ENCODE data around the gene PTPRJ.

PTPRJ gene

DNA sequence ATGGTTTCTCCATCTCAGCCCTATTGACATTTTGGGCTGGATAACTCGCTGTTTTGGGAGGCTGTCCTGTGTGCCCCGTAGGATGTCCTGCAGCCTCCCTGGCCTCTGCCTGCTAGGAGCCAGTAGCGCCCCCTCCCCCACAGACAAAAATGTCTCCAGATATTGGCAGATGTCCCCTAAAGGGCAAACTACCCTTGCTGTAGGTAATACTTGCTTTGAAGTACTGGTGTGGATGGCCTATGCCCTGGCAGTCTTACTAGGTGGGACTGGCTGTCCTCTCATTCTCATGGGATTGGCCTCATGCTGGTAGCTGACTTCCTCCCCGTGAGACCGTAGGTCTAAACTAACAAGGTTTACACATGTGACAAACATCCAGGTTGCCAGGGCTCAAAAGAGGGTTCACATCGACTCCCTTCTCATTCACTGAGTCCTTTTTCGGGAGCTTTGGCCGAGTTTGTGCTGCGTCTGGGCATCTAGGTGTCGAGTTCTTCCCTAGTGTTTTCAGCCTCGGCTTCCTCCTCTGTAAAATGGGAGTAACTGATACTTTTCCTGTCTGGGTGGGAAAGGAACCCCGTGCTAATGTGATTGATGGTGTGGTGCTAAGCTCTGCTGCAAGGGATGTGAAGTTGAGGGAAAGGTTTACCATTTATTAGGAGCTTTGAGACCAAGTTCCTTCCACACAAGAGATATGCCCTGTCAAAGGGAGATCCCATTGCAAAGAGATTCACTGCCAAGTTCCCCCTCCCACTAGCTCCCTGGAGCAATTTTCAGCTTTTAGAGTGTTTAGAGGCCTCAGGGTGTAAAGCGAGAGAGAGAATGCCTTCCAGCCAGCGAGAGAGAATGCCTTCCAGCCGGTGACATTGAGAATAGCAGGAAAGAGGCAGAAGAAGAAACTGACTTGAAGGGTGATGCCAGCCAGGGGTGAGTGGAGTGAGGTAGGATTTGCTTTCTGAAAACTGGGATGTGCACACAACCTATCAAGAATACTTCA, 17.0 kb downstream of the PTPRJ start:
- no peak for DNase-seq (ENCODE audit: insufficient read length, low spot score)
- no peak for TF ChIP-seq POLR2A (IDR thresholded peaks at IDR 0.05; ENCODE audit: low read depth, low read length)
- no peak for FAIRE-seq

- FAIRE-seq (no peak), DNase-seq (ENCODE audit: insufficient read length, low spot score) (no peak)
- no peak for TF ChIP-seq POLR2A (IDR thresholded peaks at IDR 0.05; ENCODE audit: low read depth, low read length)
Measured at GRCh38 chr11:47998345-47998732, 18.0 kb downstream of the PTPRJ start.

- DNase-seq (ENCODE audit: insufficient read length, low spot score): no peak
- FAIRE-seq: no peak
- no peak for TF ChIP-seq POLR2A (IDR thresholded peaks at IDR 0.05; ENCODE audit: low read depth, low read length)
Measured at GRCh38 chr11:47998733-47999359, 18.5 kb downstream of the PTPRJ start.

- no peak for FAIRE-seq
- no peak for TF ChIP-seq POLR2A (IDR thresholded peaks at IDR 0.05; ENCODE audit: low read depth, low read length)
- DNase-seq (ENCODE audit: insufficient read length, low spot score): no peak
Measured at GRCh38 chr11:48000432-48000831, 20.1 kb downstream of the PTPRJ start.

- DNase-seq (ENCODE audit: insufficient read length, low spot score): no peak
- no peak for FAIRE-seq
- no peak for TF ChIP-seq POLR2A (IDR thresholded peaks at IDR 0.05; ENCODE audit: low read depth, low read length)
Measured at GRCh38 chr11:48001438-48002021, 21.2 kb downstream of the PTPRJ start.

DNA sequence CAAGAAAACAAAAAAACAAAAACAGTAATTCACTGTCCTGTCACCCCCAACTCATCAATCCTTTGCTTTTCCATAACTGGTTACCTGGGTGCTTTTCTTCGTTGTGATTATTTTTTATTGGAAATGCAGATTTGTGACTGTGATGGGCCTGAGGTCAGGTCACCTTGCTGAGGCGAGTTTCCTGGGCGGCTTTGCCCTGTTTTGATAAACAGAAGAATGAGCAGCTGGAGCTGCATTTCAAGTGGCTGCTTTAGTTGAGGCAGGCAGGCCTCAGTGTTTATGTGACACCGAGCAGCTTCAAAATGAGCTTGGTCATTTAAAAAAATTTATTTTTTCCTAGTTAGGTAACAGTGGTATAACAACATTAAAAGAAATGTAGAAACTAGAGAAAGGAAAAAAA, 22.2 kb downstream of the PTPRJ start:
- TF ChIP-seq POLR2A (IDR thresholded peaks at IDR 0.05; ENCODE audit: low read depth, low read length): no peak
- no peak for FAIRE-seq
- no peak for DNase-seq (ENCODE audit: insufficient read length, low spot score)

GRCh38 chr11:48003926-48004325, 23.6 kb downstream of the PTPRJ start:
- no peak for TF ChIP-seq POLR2A (IDR thresholded peaks at IDR 0.05; ENCODE audit: low read depth, low read length)
- FAIRE-seq (no peak), DNase-seq (ENCODE audit: insufficient read length, low spot score) (no peak)

DNA sequence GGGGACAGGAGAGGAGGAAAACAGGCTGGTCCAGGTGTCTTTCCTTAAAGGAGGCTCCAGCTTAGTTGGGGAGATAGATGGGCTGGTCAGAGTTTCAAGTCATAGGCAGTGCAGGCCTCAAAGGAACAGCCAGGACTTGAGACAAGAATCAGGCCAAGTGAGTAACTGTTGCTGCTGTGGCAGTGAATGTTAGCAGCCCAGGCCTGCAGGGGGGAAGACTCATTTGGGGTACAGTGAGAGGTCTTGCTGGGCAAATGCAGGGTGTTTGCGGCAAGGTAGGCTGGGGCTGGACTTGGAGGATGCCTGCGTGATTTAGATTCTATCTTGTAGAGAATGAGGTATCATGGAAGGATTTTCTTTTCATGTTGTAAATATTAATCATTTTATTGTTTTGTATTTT, 24.1 kb downstream of the PTPRJ start:
- TF ChIP-seq POLR2A (IDR thresholded peaks at IDR 0.05; ENCODE audit: low read depth, low read length): no peak
- no peak for DNase-seq (ENCODE audit: insufficient read length, low spot score)
- FAIRE-seq: no peak

- TF ChIP-seq POLR2A (IDR thresholded peaks at IDR 0.05; ENCODE audit: low read depth, low read length): no peak
- DNase-seq (ENCODE audit: insufficient read length, low spot score): no peak
- FAIRE-seq: no peak
Measured at GRCh38 chr11:48005136-48005535, 24.8 kb downstream of the PTPRJ start.

GRCh38 chr11:48005831-48006270, 25.5 kb downstream of the PTPRJ start:
- no peak for FAIRE-seq
- no peak for TF ChIP-seq POLR2A (IDR thresholded peaks at IDR 0.05; ENCODE audit: low read depth, low read length)
- DNase-seq (ENCODE audit: insufficient read length, low spot score): no peak

DNA sequence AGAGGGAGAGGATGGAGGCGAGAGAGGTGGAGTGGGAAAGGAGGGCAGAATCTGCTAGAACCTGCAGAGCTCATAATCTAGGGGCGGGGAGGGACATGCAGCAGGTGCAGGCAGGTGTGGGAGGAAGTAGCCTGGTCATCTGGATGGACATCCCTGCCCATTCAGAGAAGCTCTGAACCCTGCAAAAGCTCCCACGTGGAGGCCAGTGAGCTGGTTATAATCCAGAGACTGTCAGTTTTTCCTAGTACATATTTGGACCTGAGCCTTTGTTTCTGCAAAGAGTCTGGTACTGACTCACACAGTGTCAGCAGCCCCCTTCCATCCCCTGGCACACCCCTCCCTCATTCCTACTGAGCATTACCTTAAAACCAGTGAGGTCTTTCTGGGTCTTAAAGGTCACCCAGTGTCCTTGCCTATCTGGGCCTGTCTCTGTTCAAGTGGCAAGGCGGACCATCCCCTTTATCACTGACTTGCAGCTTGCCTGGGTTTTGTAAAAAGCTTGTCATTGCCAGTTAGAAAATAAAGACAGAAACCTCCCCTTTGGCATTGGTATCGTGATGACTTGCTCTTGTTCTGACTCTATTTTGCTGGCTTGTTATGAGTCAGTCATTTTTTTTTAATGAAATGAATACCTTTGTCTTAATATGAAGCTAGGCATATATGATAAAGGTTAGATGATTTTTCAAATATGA, 26.1 kb downstream of the PTPRJ start:
- no peak for FAIRE-seq
- TF ChIP-seq POLR2A (IDR thresholded peaks at IDR 0.05; ENCODE audit: low read depth, low read length): no peak
- DNase-seq (ENCODE audit: insufficient read length, low spot score): no peak

DNA sequence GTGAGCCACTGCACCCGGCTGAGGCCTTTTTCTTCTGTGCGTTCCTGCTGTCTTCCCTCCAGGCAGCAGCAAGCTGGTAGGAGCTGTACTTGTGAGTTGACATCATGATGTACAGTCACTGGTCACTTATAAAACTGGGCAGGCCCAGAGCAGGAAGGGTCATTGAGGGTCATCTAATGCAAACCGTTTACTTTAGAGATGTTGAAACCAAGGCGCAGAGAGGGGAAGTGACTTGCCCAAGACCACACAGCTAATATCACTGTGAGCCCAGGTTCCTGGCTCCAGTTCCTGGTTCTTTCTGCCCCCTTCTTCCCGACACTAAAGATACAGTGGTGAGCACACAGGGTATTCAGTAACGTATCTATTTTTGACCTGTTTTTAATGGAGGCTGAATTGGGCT, 27.3 kb downstream of the PTPRJ start:
- DNase-seq (ENCODE audit: insufficient read length, low spot score): no peak
- no peak for TF ChIP-seq POLR2A (IDR thresholded peaks at IDR 0.05; ENCODE audit: low read depth, low read length)
- FAIRE-seq: no peak

DNA sequence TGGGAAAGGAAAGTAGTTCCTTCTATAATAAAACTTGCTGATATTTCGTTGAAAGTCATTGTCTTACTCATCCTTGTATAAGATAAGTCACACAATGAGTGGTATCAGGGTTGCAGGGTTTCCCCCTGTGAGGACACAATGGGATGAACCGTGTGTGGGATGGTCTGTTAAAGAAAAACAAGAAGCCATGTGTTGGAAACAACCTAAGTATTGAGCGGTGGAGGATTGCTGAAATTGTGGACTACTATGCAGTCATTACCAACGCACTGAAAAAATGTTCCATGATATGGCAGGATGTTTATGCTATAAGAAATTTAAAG, 28.6 kb downstream of the PTPRJ start:
- DNase-seq (ENCODE audit: insufficient read length, low spot score): no peak
- no peak for TF ChIP-seq POLR2A (IDR thresholded peaks at IDR 0.05; ENCODE audit: low read depth, low read length)
- no peak for FAIRE-seq

Data from H54 (cell line).